SK-N-SH (cell line): Measurements from ENCODE around the gene CARM1. TPM values are rescaled to one million over a fixed set of nuclear protein-coding genes. Genes with fewer than 3 reads are reported as not detected.

ENCODE experiments used
- CTCF ChIA-PET: fragments of 300-600, 350-600 bp; formaldehyde crosslinking; extraction: SDS; loops from one replicate; lab custom pipeline; 2021; lab: Yijun Ruan, JAX
- POLR2A ChIA-PET: fragments of 350-600 bp; sonication (Branson Sonifier 250); formaldehyde crosslinking; extraction: SDS; loops from one replicate; lab custom pipeline; 2020; ENCODE audit warnings: antibody characterized with exemption, inconsistent platforms; lab: Yijun Ruan, JAX
- DNase-seq: peaks from one replicate; pipeline ENCODE4 v3.0.0; 2012
- H2AFZ ChIP-seq: fragments of 200-600 bp; sonication (generic); 2 replicates; pipeline ENCODE4 v1.8.1; 2016; ENCODE audit warnings: antibody characterized with exemption, mild to moderate bottlenecking, low read depth
- H3F3A ChIP-seq: fragments of 200-600 bp; sonication (generic); replicated peaks from 2 replicates; pipeline ENCODE3; 2016; ENCODE audit warnings: antibody characterized with exemption, mild to moderate bottlenecking; ENCODE audit not compliant: insufficient read depth
- H3K27ac ChIP-seq, 2 experiments: fragments of 200-500 bp in 1 of 2; fragments of 200-600 bp in 1 of 2; sonication (Bioruptor generic) in 1 of 2; sonication (generic), shearing (Covaris generic) in 1 of 2; 2 replicates each; pipeline versions ENCODE4 v1.5.1 to v1.6.1; 2014 to 2016; ENCODE audit warnings: low read depth in 2 of 2, inconsistent platforms in 1 of 2, low read length in 1 of 2, mild to moderate bottlenecking in 1 of 2, mixed read lengths in 1 of 2
- H3K27me3 ChIP-seq: fragments of 200-600 bp; sonication (generic), shearing (Covaris generic); 2 replicates; pipeline ENCODE4 v1.6.1; 2016; ENCODE audit warnings: mixed run types; ENCODE audit not compliant: insufficient read depth
- H3K36me3 ChIP-seq, 2 experiments: fragments of 200-500 bp in 1 of 2; fragments of 200-600 bp in 1 of 2; sonication (Bioruptor generic) in 1 of 2; sonication (generic) in 1 of 2; replicated peaks in 1 of 2; 2 replicates each; pipeline versions ENCODE3 to v1.5.1; 2014 to 2016; ENCODE audit warnings: low read length in 1 of 2, mild to moderate bottlenecking in 1 of 2; ENCODE audit not compliant: insufficient read depth in 2 of 2, control insufficient read depth in 1 of 2
- H3K4me1 ChIP-seq, 2 experiments: fragments of 200-500 bp in 1 of 2; fragments of 200-600 bp in 1 of 2; sonication (Bioruptor generic) in 1 of 2; sonication (generic), shearing (Covaris generic) in 1 of 2; 2 replicates each; pipeline versions ENCODE4 v1.5.1 to v1.6.1; 2014 to 2016; ENCODE audit warnings: low read depth in 1 of 2, low read length in 1 of 2, mixed run types in 1 of 2; ENCODE audit not compliant: insufficient read depth in 2 of 2, control insufficient read depth in 1 of 2
- H3K4me2 ChIP-seq: fragments of 200-600 bp; sonication (generic), shearing (Covaris generic); 2 replicates; pipeline ENCODE4 v1.6.1; 2017; ENCODE audit warnings: mixed run types
- H3K4me3 ChIP-seq, 2 experiments: fragments of 200-500 bp in 1 of 2; fragments of 200-600 bp in 1 of 2; sonication (Bioruptor generic) in 1 of 2; sonication (generic), shearing (Covaris generic) in 1 of 2; 2 replicates each; pipeline versions ENCODE4 v1.5.1 to v1.8.1; 2014 to 2016; ENCODE audit warnings: low read depth in 2 of 2, inconsistent platforms in 1 of 2, low read length in 1 of 2, mild to moderate bottlenecking in 1 of 2, mixed read lengths in 1 of 2, moderate library complexity in 1 of 2
- H3K79me2 ChIP-seq: fragments of 200-600 bp; sonication (generic); 2 replicates; pipeline ENCODE4 v1.8.1; 2017; ENCODE audit warnings: mild to moderate bottlenecking; ENCODE audit not compliant: insufficient read depth
- H3K9ac ChIP-seq: fragments of 200-600 bp; sonication (generic); 2 replicates; pipeline ENCODE4 v1.6.1; 2017; ENCODE audit warnings: mixed run types
- H3K9me2 ChIP-seq: fragments of 200-600 bp; sonication (generic); 2 replicates; pipeline ENCODE4 v1.6.1; 2017; ENCODE audit warnings: mixed run types
- H3K9me3 ChIP-seq: fragments of 200-600 bp; sonication (generic); 2 replicates; pipeline ENCODE4 v1.6.1; 2017; ENCODE audit warnings: mixed run types, mild to moderate bottlenecking, moderate library complexity
- H4K20me1 ChIP-seq: fragments of 200-600 bp; sonication (generic); 2 replicates; pipeline ENCODE4 v1.6.1; 2017; ENCODE audit warnings: mild to moderate bottlenecking, mixed run types; ENCODE audit not compliant: insufficient read depth
- CHD2 ChIP-seq: fragments of 150-350 bp; IDR thresholded peaks from 2 replicates; pipeline ENCODE4 v1.6.1; 2018; ENCODE audit warnings: low read length; ENCODE audit not compliant: partially characterized antibody
- CTCF ChIP-seq: fragments of 200-600 bp; sonication (generic); IDR thresholded peaks from 2 replicates; pipeline ENCODE4 v1.6.1; 2017; ENCODE audit warnings: antibody characterized with exemption, mild to moderate bottlenecking, moderate library complexity
- ELF1 ChIP-seq: IDR thresholded peaks from 2 replicates; pipeline ENCODE4 v1.4.0; 2012
- FOXJ3 ChIP-seq: sonication (generic); formaldehyde crosslinking; IDR thresholded peaks from 2 replicates; pipeline ENCODE4 v1.5.1; 2020; ENCODE audit warnings: mild to moderate bottlenecking, missing genetic modification reagents
- MEF2A ChIP-seq: IDR thresholded peaks from 2 replicates; pipeline ENCODE4 v1.4.0; 2012; ENCODE audit warnings: low read depth, borderline replicate concordance
- MXI1 ChIP-seq: IDR thresholded peaks from 2 replicates; pipeline ENCODE4 v1.6.1; 2012; ENCODE audit warnings: mild to moderate bottlenecking, low read depth, low read length, improper control_type of control experiment
- NFIC ChIP-seq: IDR thresholded peaks from 2 replicates; pipeline ENCODE4 v1.4.0; 2012; ENCODE audit warnings: borderline replicate concordance
- PBX3 ChIP-seq: IDR thresholded peaks from 2 replicates; pipeline ENCODE4; 2012
- RXRA ChIP-seq: IDR thresholded peaks from 2 replicates; pipeline ENCODE4 v1.4.0; 2012; ENCODE audit warnings: low read depth, mild to moderate bottlenecking, borderline replicate concordance
- SMC3 ChIP-seq: IDR thresholded peaks from 2 replicates; pipeline ENCODE4 v1.6.1; 2012; ENCODE audit warnings: low read depth, low read length, improper control_type of control experiment
- TAF1 ChIP-seq: IDR thresholded peaks from 2 replicates; pipeline ENCODE4 v1.6.1; 2012; ENCODE audit warnings: low read depth, mild to moderate bottlenecking, low read length, moderate library complexity, borderline replicate concordance
- TCF12 ChIP-seq: IDR thresholded peaks from 2 replicates; pipeline ENCODE4 v1.4.0; 2012
- WGBS: methylation state at CpG from one replicate; pipeline ENCODE4 v1.1.6; 2017; ENCODE audit warnings: low lambda C conversion rate; 5-methylcytosine and 5-hydroxymethylcytosine counted together
- polyA plus RNA-seq, 3 experiments: library from polyadenylated mRNA; depleted of rRNA; stranded (reverse); fragments of >200 nt; gene quantifications; 2 replicates each; pipeline ENCODE4 v1.2.3, GENCODE V29; 2012
- TF ChIP-seq, protein P1 (sequence below): IDR thresholded peaks from 2 replicates; pipeline ENCODE4 v1.4.0; 2012; ENCODE audit warnings: low read depth, borderline replicate concordance
- TF ChIP-seq, protein P2 (sequence below): fragments of 150-350 bp; IDR thresholded peaks from 2 replicates; pipeline ENCODE4 v1.6.1; 2016; ENCODE audit warnings: mild to moderate bottlenecking, low read depth, low read length
- TF ChIP-seq, protein P3 (sequence below): IDR thresholded peaks from 2 replicates; pipeline ENCODE4 v1.6.1; 2012; ENCODE audit warnings: mild to moderate bottlenecking, low read depth, low read length, moderate library complexity

CARM1 gene
- polyA plus RNA-seq, 1 of the 3 experiments (the other 2 are of a cell fraction), result 62.2 TPM

- 88% methylated on average over 3 of the region's 9 CpGs for WGBS
- no peak for DNase-seq
- no peaks in the 10 kb centered on the region for H3K27me3 ChIP-seq
- no peak overlapping the region; a peak in 1 of 4 replicates for H3K27ac ChIP-seq
- peaks cover 100% of the 10 kb centered on the region for H3K79me2 ChIP-seq
- TF ChIP-seq TCF12 (no peak), PBX3 (no peak), TAF1 (no peak), FOXJ3 (CRISPR knock-in tag) (no peak), CTCF (no peak), MXI1 (no peak), RXRA (no peak), ELF1 (no peak), MEF2A (no peak), CHD2 (no peak), SMC3 (no peak), NFIC (no peak)
- TF ChIP-seq, protein P1, sequence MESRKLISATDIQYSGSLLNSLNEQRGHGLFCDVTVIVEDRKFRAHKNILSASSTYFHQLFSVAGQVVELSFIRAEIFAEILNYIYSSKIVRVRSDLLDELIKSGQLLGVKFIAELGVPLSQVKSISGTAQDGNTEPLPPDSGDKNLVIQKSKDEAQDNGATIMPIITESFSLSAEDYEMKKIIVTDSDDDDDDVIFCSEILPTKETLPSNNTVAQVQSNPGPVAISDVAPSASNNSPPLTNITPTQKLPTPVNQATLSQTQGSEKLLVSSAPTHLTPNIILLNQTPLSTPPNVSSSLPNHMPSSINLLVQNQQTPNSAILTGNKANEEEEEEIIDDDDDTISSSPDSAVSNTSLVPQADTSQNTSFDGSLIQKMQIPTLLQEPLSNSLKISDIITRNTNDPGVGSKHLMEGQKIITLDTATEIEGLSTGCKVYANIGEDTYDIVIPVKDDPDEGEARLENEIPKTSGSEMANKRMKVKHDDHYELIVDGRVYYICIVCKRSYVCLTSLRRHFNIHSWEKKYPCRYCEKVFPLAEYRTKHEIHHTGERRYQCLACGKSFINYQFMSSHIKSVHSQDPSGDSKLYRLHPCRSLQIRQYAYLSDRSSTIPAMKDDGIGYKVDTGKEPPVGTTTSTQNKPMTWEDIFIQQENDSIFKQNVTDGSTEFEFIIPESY, result no peak
- TF ChIP-seq, protein P2, sequence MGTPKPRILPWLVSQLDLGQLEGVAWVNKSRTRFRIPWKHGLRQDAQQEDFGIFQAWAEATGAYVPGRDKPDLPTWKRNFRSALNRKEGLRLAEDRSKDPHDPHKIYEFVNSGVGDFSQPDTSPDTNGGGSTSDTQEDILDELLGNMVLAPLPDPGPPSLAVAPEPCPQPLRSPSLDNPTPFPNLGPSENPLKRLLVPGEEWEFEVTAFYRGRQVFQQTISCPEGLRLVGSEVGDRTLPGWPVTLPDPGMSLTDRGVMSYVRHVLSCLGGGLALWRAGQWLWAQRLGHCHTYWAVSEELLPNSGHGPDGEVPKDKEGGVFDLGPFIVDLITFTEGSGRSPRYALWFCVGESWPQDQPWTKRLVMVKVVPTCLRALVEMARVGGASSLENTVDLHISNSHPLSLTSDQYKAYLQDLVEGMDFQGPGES, result no peak
- TF ChIP-seq, protein P3, sequence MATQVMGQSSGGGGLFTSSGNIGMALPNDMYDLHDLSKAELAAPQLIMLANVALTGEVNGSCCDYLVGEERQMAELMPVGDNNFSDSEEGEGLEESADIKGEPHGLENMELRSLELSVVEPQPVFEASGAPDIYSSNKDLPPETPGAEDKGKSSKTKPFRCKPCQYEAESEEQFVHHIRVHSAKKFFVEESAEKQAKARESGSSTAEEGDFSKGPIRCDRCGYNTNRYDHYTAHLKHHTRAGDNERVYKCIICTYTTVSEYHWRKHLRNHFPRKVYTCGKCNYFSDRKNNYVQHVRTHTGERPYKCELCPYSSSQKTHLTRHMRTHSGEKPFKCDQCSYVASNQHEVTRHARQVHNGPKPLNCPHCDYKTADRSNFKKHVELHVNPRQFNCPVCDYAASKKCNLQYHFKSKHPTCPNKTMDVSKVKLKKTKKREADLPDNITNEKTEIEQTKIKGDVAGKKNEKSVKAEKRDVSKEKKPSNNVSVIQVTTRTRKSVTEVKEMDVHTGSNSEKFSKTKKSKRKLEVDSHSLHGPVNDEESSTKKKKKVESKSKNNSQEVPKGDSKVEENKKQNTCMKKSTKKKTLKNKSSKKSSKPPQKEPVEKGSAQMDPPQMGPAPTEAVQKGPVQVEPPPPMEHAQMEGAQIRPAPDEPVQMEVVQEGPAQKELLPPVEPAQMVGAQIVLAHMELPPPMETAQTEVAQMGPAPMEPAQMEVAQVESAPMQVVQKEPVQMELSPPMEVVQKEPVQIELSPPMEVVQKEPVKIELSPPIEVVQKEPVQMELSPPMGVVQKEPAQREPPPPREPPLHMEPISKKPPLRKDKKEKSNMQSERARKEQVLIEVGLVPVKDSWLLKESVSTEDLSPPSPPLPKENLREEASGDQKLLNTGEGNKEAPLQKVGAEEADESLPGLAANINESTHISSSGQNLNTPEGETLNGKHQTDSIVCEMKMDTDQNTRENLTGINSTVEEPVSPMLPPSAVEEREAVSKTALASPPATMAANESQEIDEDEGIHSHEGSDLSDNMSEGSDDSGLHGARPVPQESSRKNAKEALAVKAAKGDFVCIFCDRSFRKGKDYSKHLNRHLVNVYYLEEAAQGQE, result no peak
- TF ChIP-seq, all 33 proteins: peak for 0
- H3K4me1 ChIP-seq, result peaks cover 7 to 23% of the 10 kb centered on the region in 2 experiments; a peak in 2 of 4 replicates
- no peaks in the 10 kb centered on the region for H3K36me3 ChIP-seq
- no peak overlapping the region; the same call in 1 of the 2 replicates for H3K4me2 ChIP-seq
- no peak overlapping the region for H3K9ac ChIP-seq
- H3K4me3 ChIP-seq, result no peak overlapping the region
- no peaks in the 10 kb centered on the region for H3K9me3 ChIP-seq
- H3K9me2 ChIP-seq, result no peaks in the 10 kb centered on the region
- ChIA-PET CTCF (interaction anchor here (0.6 to 5.1 kb wide), 5 partner anchors 10 to 54 kb away, joined by 3 to 49 read pairs (median 3); partner anchors contain the start of gene CARM1), POLR2A (no interaction called here)
- H2AFZ ChIP-seq, result no peak overlapping the region
- peaks cover 10% of the 10 kb centered on the region for H3F3A ChIP-seq
- peaks cover 48% of the 10 kb centered on the region for H4K20me1 ChIP-seq
Measured at GRCh38 chr19:10882108-10882457, 10.7 kb downstream of the CARM1 start.
